MV-4-11 (cell line): ENCODE measurements around the gene ADAMTSL3.

Experiments used
- DNase-seq: peaks from one replicate; lab custom pipeline; 2025; lab: John Stamatoyannopoulos, UW

The ADAMTSL3 gene

GRCh38 chr15:83708328-83708727 is 54.4 kb downstream of the ADAMTSL3 start:
- no peak for DNase-seq

- DNase-seq = no peak
Measured at GRCh38 chr15:83709241-83709640, 55.3 kb downstream of the ADAMTSL3 start.

GRCh38 chr15:83709811-83710210 is 55.9 kb downstream of the ADAMTSL3 start:
- DNase-seq = no peak

GRCh38 chr15:83710452-83710851 is 56.5 kb downstream of the ADAMTSL3 start:
- DNase-seq = no peak

- DNase-seq = no peak
Measured at GRCh38 chr15:83711236-83711635, 57.3 kb downstream of the ADAMTSL3 start.

- DNase-seq = no peak
Measured at GRCh38 chr15:83713242-83713641, 59.3 kb downstream of the ADAMTSL3 start.

GRCh38 chr15:83714939-83715628 is 61.2 kb downstream of the ADAMTSL3 start:
- DNase-seq = no peak

- no peak for DNase-seq
Measured at GRCh38 chr15:83716605-83717004, 62.7 kb downstream of the ADAMTSL3 start.

- DNase-seq = no peak
Measured at GRCh38 chr15:83717010-83717409, 63.1 kb downstream of the ADAMTSL3 start.

GRCh38 chr15:83720468-83720867 is 66.5 kb downstream of the ADAMTSL3 start:
- DNase-seq = no peak

- no peak for DNase-seq
Measured at GRCh38 chr15:83721031-83721430, 67.1 kb downstream of the ADAMTSL3 start.

- DNase-seq = no peak
Measured at GRCh38 chr15:83721981-83722380, 68.1 kb downstream of the ADAMTSL3 start.

- no peak for DNase-seq
Measured at GRCh38 chr15:83723216-83723615, 69.3 kb downstream of the ADAMTSL3 start.

GRCh38 chr15:83732196-83732595 is 78.3 kb downstream of the ADAMTSL3 start:
- DNase-seq = no peak

- DNase-seq = no peak
Measured at GRCh38 chr15:83732770-83733169, 78.8 kb downstream of the ADAMTSL3 start.

- no peak for DNase-seq
Measured at GRCh38 chr15:83733206-83733605, 79.3 kb downstream of the ADAMTSL3 start.

- DNase-seq = no peak
Measured at GRCh38 chr15:83733691-83734090, 79.8 kb downstream of the ADAMTSL3 start.

- DNase-seq = no peak
Measured at GRCh38 chr15:83734487-83734886, 80.6 kb downstream of the ADAMTSL3 start.

- DNase-seq = no peak
Measured at GRCh38 chr15:83739629-83740028, 85.7 kb downstream of the ADAMTSL3 start.

GRCh38 chr15:83745771-83746170 is 91.8 kb downstream of the ADAMTSL3 start:
- no peak for DNase-seq

GRCh38 chr15:83746231-83746630 is 92.3 kb downstream of the ADAMTSL3 start:
- no peak for DNase-seq

- DNase-seq = peak; percentile 95
Measured at GRCh38 chr15:83747050-83747717, 93.3 kb downstream of the ADAMTSL3 start.

- DNase-seq = no peak
Measured at GRCh38 chr15:83747718-83748110, 93.8 kb downstream of the ADAMTSL3 start.
